ENCODE measurements around the gene TJP2. TPM values are rescaled to one million over a fixed set of nuclear protein-coding genes. Genes with fewer than 3 reads are reported as not detected.
A peak's percentile ranks its signal among the peaks of the same experiment; 100 is the strongest.

TJP2 gene
- total and polyA plus RNA-seq, 10 of the 15 experiments (the other 5 are each of a cell fraction or from before 2014, with no cell fraction given), result 6.4 to 59.9 (median 29.7) TPM

DNA sequence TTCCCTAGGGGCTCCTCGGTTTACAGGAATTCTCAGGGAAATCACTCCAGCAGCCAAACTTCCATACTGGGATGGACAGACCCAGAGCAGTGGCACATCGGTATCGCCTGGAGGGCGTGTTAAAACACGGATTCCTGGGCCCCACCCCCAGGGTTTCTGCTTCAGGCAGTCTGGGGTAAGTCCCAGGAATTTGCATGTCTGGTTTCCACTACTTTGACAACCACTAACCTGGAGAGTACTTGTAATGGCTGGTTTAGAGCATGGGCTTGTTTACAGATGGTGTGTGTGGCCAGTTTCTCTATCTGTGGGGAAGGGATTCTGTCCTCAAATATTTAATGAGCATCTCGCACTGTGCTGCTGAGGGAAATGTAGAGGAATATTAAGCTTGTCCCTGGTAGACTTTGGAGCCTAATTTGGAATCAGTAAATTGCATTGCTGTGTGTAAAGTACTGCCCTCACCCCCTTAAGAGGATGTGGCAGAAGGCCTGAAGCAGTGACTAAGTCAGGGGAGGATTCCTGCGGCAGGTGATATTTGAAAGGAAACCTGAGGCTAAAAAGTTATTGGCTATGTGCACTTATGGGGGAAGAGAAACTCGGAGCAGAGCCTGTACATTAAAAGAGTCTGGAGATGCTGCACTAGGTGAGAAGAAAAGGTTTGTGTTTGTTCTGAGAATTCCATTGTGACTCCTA lies 18.6 kb upstream of the TJP2 start:
- ChIA-PET CTCF (interaction anchor here (1.1 to 2.6 kb wide), 3 partner anchors 13 to 37 kb away, joined by 4 to 15 read pairs (median 4); no protein-coding TSS in a partner anchor), POLR2A (interaction anchor here (0.6 kb wide), 2 partner anchors 10 to 897 kb away, joined by 3 to 4 read pairs; no protein-coding TSS in a partner anchor), RAD21 (ENCODE audit: unreplicated experiment) (interaction anchor here (2.2 kb wide), 1 partner anchor 20 kb away, joined by 8 read pairs; no protein-coding TSS in a partner anchor), SMC1A (ENCODE audit: uncharacterized antibody, unreplicated experiment) (interaction anchor here (0.6 to 1.4 kb wide), 2 partner anchors 20 to 37 kb away, joined by 5 to 6 read pairs; no protein-coding TSS in a partner anchor)
- WGBS (ENCODE audit: insufficient coverage, insufficient replicate concordance, low lambda C conversion rate, missing lambda C conversion rate), result 36% methylated on average over 8 of the region's 8 CpGs
- intact Hi-C loops (cut with micrococcal nuclease; ENCODE audit: unreplicated experiment) (no loop called here), in situ Hi-C loops (cut with MboI) (no loop called here)
- FAIRE-seq, result peak; percentile 62
- Histone ChIP-seq H3K4me2 (ENCODE audit: control insufficient read depth, insufficient read depth) (peak overlapping the region; percentile 53; the same call in 1 of the 2 replicates), H3K27me3 (replicated peaks in 1 of 2; ENCODE audit: control insufficient read depth in 2 of 2, insufficient read depth in 2 of 2, low read length in 1 of 2) (no peaks in the 10 kb centered on the region), H3K4me1 (ENCODE audit: control insufficient read depth, insufficient read depth, low read length) (peaks cover 5% of the 10 kb centered on the region; the same call in 1 of the 2 replicates), H3K9ac (ENCODE audit: control insufficient read depth, insufficient read depth, low read length) (no peak overlapping the region), H4K20me1 (ENCODE audit: control insufficient read depth, insufficient read depth) (no peaks in the 10 kb centered on the region), H3K27ac (ENCODE audit: control insufficient read depth, insufficient read depth) (no peak overlapping the region), H3K79me2 (ENCODE audit: control insufficient read depth, insufficient read depth, low read length) (no peaks in the 10 kb centered on the region), H3K36me3 (ENCODE audit: control insufficient read depth in 2 of 2, insufficient read depth in 2 of 2, low read length in 1 of 2) (no peaks in the 10 kb centered on the region), H3K4me3 (0 out of 2 replicates have a peak overlapping the region, but pooled peaks have one; percentile 24), H3K9me3 (replicated peaks; ENCODE audit: control insufficient read depth, insufficient read depth, low read length) (no peaks in the 10 kb centered on the region; the same call in 2 of the 3 replicates), H2AFZ (ENCODE audit: control insufficient read depth, low read depth, low read length) (no peak overlapping the region)
- no peak for DNase-seq (ENCODE audit: low read depth, low spot score)
- peak; percentile 99 for ATAC-seq
- BruUV-seq (replicated peaks), result no TSS peak
- TF ChIP-seq IKZF2 (IDR thresholded peaks at IDR 0.05), result peak; percentile 47 to 65; a peak in 3 of 4 replicates
- peak; percentile 27; the same call in 1 of the 2 replicates for TF ChIP-seq TBL1XR1 (IDR thresholded peaks at IDR 0.05; ENCODE audit: low read depth, low read length)
- peak in 1 of 2 experiments; percentile 49; a peak in 1 of 4 replicates for TF ChIP-seq EP300 (IDR thresholded peaks at IDR 0.05; ENCODE audit: borderline replicate concordance in 1 of 2, control insufficient read depth in 1 of 2, low read depth in 2 of 2, low read length in 2 of 2)
- no peak for TF ChIP-seq NR2F1 (conservative IDR thresholded peaks at IDR 0.05)
- TF ChIP-seq, protein P1, sequence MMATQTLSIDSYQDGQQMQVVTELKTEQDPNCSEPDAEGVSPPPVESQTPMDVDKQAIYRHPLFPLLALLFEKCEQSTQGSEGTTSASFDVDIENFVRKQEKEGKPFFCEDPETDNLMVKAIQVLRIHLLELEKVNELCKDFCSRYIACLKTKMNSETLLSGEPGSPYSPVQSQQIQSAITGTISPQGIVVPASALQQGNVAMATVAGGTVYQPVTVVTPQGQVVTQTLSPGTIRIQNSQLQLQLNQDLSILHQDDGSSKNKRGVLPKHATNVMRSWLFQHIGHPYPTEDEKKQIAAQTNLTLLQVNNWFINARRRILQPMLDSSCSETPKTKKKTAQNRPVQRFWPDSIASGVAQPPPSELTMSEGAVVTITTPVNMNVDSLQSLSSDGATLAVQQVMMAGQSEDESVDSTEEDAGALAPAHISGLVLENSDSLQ (IDR thresholded peaks at IDR 0.05), result no peak
- no peak for TF ChIP-seq SPI1 (IDR thresholded peaks at IDR 0.05; ENCODE audit: borderline replicate concordance, insufficient read depth, low read depth, low read length)
- TF ChIP-seq, protein P2, sequence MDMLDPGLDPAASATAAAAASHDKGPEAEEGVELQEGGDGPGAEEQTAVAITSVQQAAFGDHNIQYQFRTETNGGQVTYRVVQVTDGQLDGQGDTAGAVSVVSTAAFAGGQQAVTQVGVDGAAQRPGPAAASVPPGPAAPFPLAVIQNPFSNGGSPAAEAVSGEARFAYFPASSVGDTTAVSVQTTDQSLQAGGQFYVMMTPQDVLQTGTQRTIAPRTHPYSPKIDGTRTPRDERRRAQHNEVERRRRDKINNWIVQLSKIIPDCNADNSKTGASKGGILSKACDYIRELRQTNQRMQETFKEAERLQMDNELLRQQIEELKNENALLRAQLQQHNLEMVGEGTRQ (IDR thresholded peaks at IDR 0.05; ENCODE audit: borderline replicate concordance, low read depth, low read length), result no peak
- TF ChIP-seq, protein P3, sequence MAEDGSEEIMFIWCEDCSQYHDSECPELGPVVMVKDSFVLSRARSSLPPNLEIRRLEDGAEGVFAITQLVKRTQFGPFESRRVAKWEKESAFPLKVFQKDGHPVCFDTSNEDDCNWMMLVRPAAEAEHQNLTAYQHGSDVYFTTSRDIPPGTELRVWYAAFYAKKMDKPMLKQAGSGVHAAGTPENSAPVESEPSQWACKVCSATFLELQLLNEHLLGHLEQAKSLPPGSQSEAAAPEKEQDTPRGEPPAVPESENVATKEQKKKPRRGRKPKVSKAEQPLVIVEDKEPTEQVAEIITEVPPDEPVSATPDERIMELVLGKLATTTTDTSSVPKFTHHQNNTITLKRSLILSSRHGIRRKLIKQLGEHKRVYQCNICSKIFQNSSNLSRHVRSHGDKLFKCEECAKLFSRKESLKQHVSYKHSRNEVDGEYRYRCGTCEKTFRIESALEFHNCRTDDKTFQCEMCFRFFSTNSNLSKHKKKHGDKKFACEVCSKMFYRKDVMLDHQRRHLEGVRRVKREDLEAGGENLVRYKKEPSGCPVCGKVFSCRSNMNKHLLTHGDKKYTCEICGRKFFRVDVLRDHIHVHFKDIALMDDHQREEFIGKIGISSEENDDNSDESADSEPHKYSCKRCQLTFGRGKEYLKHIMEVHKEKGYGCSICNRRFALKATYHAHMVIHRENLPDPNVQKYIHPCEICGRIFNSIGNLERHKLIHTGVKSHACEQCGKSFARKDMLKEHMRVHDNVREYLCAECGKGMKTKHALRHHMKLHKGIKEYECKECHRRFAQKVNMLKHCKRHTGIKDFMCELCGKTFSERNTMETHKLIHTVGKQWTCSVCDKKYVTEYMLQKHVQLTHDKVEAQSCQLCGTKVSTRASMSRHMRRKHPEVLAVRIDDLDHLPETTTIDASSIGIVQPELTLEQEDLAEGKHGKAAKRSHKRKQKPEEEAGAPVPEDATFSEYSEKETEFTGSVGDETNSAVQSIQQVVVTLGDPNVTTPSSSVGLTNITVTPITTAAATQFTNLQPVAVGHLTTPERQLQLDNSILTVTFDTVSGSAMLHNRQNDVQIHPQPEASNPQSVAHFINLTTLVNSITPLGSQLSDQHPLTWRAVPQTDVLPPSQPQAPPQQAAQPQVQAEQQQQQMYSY (CRISPR knock-in tag; IDR thresholded peaks at IDR 0.05), result no peak
- 0 out of 2 replicates have a peak, but pooled peaks have one; percentile 40 for TF ChIP-seq MTA2 (IDR thresholded peaks at IDR 0.05; ENCODE audit: low read depth)
- no peak for TF ChIP-seq SUPT20H (IDR thresholded peaks at IDR 0.05; ENCODE audit: borderline replicate concordance, control insufficient read depth, low read depth, low read length)
- no peak for TF ChIP-seq POLR2A (IDR thresholded peaks at IDR 0.05; ENCODE audit: low read depth, low read length)
- no peak for TF ChIP-seq CHD2 (IDR thresholded peaks at IDR 0.05; ENCODE audit: borderline replicate concordance, low read depth, low read length)
- TF ChIP-seq, protein P4, sequence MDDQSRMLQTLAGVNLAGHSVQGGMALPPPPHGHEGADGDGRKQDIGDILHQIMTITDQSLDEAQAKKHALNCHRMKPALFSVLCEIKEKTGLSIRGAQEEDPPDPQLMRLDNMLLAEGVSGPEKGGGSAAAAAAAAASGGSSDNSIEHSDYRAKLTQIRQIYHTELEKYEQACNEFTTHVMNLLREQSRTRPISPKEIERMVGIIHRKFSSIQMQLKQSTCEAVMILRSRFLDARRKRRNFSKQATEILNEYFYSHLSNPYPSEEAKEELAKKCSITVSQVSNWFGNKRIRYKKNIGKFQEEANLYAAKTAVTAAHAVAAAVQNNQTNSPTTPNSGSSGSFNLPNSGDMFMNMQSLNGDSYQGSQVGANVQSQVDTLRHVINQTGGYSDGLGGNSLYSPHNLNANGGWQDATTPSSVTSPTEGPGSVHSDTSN (IDR thresholded peaks at IDR 0.05; ENCODE audit: insufficient replicate concordance, low read depth, low read length), result no peak
- TF ChIP-seq RUNX3 (IDR thresholded peaks at IDR 0.05; ENCODE audit: low read length), result peak; percentile 29; the same call in 1 of the 2 replicates
- TF ChIP-seq NR2C2 (IDR thresholded peaks at IDR 0.05; ENCODE audit: borderline replicate concordance, control insufficient read depth, insufficient read length, low read depth), result no peak
- peak; percentile 39; the same call in 1 of the 2 replicates for TF ChIP-seq FOXK2 (IDR thresholded peaks at IDR 0.05)

All from GM12878 (cell line).